Stimulated activated CD4-positive, alpha-beta T cell treated with anti-CD3 and anti-CD28 coated beads, TNF-alpha, amount 100 ng/mL, for 1 hour (primary cell): ENCODE data around the gene SLC39A2.

ENCODE experiments used
- DNase-seq, 3 donors: peaks; one replicate each; pipeline ENCODE4 v3.0.0-alpha.2; 2020; ENCODE audit warnings: low read depth in 3 of 3, low spot score in 1 of 3

Gene SLC39A2

DNA sequence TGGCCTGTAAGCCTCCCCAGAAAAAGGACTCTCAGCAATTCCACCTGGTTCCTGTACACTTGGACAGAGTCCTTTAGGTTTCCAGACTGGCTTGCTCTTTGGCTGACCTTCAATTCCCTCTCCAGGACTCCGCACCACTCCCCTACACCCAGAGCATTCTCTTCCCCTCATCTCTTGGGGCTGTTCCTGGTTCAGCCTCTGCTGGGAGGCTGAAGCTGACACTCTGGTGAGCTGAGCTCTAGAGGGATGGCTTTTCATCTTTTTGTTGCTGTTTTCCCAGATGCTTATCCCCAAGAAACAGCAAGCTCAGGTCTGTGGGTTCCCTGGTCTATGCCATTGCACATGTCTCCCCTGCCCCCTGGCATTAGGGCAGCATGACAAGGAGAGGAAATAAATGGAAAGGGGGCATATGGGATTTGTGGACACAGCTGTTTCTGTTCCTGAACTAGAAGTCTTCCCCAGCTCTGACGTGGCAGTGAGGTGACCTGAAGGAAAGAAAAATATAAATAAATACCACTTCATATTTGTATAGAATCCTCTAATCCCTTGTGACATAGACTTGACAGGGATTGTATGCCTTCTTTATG, 44.4 kb downstream of the SLC39A2 start:
- no peak for DNase-seq

DNA sequence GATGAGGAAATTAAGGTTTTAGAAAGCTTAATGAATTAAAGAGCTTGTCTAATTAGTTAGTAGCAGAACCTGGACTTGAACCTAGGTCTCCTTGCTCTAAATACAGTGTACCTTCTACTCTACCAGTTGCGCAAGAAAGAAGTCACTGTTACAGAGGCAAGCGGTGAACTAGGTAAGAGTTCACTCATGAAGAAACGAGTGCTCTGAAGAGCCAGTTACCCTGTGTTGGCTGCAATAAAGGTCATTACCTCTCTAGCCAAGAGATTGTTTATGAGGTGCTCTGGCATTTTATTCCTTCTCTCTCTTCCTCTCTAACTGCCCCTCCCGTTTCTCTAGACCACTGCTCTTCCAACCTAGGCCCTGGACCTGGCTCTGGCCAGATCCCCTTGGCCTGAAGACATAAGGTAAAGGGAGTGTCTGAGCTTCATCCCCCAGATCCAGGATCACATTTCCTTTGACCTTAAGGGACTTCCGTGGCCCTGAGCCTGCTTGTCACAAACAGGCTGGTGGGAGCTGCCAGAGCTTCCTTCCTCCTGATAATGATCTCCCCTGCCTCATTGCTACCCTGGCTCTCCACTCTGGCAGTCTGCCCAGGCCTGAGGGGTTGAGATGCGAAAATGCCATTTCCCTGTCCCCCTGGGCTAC, 45.0 kb downstream of the SLC39A2 start:
- DNase-seq = no peak

DNA sequence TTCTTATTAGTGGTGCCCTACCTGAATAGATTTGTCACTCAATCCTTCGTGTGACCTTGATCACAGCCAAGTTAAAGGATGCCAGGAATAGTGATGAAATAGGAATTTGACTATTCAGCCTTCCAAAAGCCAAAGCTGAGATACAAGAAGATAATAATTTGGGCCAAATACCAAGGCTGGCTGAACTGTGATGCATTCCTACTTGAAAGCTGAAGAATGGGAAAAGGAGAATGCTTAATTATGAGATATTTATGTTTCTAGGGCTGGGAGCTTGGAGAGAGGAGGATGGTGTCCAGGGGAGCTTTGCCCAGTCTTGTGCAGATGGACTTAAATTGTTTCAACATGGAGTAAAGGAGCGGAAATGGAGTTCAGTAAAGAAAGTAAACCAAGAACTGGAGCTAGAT, 48.3 kb downstream of the SLC39A2 start:
- no peak for DNase-seq

DNA sequence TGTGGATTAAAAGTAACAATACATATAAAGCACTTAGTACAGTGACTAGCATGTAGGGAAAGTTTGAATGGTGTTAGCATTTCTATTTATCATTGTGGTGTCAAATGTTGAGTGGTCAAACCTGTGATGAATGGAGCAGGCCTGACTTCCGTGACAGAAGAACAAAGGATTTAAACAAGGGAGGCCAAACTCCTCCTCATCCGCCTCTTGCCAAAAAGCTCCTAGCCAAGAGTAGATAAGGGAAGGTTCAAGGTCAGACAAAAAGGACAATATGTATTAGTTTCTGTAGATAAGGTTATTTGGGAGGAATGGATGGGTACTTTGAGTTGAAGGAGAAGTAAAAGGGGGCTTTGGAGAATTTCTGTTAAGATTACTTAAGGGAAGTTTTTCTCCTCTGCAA, 49.5 kb downstream of the SLC39A2 start:
- DNase-seq = no peak

DNA sequence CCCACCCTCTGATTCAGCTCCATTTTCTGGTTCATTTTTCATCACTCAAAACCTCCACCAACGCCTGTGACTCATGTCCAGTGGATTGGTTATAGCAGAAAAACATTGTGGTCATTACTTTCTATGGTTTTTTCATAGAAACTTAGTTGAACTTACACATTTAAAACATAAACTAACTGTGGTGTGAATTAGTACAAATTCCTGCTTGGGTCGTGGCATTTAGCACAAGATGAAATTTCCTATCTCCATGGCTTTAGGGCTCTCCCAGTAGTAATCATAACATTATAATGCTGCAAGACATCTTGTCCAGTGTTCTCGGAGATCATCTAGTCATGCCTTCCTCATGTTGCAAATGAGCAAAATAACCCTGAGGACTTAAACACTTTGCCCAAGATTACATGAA, 50.2 kb downstream of the SLC39A2 start:
- no peak for DNase-seq

DNA sequence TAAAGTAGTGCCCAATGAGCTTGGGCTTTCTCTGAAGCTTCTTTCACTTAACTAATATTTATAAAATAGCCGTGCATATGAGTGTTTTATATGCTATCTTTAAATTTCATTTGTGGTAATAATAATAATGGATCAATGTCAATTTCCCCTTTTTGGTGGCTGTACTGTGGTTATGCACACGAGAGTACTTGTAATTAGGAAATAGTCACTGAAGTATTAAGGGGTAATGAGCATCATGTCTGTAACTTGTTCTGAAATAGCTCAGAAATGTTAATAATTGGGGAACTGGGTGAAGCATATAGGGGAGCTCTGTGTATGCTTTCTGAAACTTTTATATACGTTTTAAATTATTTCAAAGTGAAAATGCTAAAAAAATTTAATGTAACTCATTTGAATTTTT, 51.5 kb downstream of the SLC39A2 start:
- DNase-seq = no peak
